Activated gamma-delta T cell (primary cell): ENCODE results near the gene ULBP3.
A peak's percentile ranks its signal among the peaks of the same experiment; 100 is the strongest.

Source experiments
- DNase-seq: peaks from one replicate; lab custom pipeline; 2025; lab: John Stamatoyannopoulos, UW
- total RNA-seq, 2 donors: gene quantifications; one replicate each; lab custom pipeline; 2026; lab: John Stamatoyannopoulos, UW

ULBP3 gene
- total RNA-seq, result 4.0 to 7.0 reads per million in 2 donors

DNA sequence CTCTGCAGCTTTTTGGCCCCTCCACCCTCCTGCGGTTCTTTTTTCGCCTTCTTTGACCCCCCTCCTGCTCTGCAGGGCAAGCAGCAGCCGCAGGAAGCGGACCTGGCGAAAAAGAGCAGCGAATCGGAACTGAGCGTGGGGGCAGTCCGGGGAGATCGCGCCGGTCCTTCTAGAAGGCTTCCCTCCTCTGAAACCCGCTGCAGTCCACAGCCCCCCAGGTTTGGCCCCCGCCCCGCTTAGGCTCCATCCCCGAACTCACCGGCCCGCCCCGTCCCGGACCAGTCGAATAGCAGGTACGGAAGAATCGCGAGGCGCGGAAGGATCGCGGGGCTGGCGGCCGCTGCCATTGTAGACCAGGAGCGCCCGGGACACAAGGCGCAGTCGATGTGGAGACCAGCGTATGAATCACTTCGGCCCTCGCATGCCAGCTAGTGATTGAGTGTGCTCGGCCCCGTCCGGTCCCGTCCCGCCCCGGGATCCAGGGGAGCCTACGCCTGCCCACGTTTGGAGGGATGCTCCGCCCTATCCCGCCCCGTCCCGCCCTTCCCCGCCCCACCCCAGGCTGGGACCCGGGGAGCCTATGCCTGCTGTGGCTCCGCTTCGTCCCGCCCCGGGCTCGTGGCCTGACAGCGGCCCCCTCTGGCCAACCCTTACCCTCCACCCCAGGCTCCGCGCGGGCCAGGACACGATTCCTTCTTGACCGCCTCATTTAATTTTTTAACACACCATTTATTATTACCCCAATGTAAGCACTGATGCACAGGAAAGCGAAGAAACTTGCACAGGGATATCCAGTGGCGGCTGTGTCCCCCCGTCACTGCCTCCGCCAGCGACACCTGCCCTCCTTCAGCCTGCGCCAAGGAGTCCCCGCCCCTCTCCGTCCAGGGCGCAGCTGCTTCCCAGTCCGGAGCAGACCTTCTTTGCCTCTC, at the start of gene ULBP3:
Gene ULBP3, minus strand, starts transcription at position 402 of the 929 bp plus-strand sequence. Its CDS starts 55 bp downstream, at position 347.
- DNase-seq, result peak; percentile 50

DNA sequence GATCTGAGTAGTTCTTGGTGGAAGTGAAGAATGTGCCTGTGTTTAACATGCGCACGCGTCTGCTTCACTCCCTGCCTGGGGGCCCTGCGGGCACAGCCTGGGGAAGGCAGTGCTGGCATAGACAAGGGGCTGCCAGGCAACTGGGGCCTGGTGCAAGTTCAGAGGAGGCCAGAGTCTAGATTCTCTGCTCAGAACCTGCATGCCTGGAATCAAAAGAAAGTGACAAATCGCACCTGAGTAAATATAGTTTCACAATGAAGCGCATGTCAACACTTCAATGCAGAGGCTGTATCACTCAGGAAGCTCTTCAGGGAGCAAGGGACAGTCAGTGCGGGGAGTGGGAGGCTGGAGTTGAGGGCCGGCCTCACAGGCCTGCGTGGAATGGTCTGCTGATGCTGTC, 49.7 kb upstream of the ULBP3 start:
- DNase-seq, result no peak

DNA sequence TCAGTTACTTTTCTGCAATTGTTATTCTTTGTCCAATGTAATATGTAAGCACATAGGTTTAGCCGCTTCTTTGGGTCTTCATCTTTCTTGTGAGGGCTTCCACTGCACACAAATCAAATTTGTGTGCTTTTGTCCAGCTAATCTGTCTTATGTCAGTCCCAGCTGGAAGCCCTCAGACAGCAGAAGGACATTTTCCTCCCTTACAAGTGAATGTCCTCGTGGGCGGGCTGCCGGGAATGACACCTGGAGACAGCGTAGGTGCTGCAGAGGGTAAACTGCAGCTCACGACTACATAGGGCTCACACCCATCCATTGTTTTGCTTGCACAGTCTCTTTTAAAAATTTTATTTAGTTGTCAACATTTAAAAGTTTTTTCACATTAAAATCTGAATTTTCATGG, 49.3 kb upstream of the ULBP3 start:
- no peak for DNase-seq

DNA sequence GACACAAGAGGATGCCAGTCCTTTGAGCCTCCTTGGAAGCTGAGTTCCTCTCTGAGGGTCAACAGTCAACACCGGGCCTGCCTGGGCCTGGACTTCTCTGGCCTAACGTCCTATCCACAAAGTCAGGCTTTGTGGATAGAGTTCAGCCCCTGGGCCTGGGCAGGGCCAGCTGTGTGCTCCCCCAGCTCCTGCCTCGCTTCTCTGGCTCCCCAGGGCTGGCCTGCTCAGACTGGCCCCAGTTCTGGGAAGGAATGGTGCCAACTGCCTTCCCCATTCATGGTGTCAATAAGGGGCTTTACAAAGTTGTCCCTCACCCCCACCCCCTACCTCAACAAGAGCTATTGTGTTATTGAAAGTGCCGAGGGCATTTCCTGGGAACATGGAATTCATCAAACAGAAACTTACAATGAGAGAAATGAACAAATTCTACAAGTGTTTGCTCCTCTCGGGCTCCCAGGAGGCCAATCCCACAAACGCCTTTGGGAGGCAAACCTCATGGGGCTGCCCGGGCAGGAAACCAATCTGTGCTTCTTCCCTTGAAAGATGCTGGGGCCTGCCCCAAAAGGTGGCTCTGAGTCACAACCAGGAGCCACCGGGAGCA, 47.4 kb upstream of the ULBP3 start:
- no peak for DNase-seq

DNA sequence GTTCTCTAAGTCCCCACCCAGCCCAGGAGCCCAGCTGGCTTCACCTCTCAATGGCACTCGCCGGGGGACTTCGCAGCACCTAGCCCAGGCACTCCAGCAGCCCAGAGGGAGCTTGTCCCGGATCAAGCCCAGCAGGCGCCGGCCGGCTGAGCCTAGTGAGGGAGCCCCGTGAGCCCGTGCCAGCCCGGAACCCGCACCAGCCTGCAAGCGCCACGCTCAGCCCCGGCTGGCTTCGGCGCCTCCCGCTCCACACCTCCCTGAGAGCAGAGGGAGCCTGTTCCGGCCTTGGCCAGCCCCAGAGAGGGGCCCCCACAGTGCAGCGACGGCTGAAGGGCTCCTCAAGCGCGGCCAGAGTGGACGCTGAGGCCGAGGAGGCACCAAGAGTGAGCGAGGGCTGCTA, 46.8 kb upstream of the ULBP3 start:
- DNase-seq, result no peak

DNA sequence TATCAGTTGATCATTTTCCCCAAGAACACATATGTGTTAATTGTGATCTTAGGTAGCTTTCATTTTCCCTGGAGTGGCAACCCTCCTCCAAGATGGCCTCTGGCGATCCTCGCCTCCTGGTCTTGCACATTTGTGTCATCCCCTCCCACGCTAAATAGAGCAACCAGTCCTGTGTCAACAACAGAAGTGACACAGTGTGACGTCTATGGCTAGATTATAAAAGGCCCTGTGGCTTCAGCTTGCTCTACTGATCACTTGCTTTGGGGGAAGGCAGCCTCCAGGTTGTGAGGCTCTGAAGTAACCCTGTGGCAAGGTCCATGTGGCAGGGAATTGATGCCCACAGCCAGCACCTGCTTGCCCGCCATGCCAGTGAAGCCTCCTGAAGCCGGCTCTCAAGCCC, 43.3 kb upstream of the ULBP3 start:
- DNase-seq, result no peak

DNA sequence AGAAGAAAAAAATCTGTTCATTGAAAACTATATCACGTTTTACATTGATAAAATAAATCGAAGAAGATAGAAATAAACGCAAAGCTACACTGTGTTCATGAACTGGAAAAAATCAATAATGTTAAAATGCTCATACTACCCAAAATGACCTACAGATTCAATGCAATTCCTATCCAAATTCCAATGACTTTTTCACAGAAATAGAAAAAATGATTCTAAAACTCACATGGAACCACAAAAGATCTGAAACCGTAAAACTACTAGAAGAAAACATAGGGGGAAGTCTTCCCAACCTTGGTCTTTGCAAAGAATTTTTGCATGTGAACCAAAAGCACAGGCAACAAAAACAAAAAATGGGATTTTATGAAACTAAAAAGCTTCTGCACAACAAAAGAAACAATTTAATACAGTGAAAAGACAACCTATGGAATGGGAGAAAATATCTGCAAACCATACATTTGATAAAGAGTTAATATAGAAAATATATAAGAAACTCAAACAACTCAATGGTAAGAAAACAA, 33.9 kb upstream of the ULBP3 start:
- no peak for DNase-seq

DNA sequence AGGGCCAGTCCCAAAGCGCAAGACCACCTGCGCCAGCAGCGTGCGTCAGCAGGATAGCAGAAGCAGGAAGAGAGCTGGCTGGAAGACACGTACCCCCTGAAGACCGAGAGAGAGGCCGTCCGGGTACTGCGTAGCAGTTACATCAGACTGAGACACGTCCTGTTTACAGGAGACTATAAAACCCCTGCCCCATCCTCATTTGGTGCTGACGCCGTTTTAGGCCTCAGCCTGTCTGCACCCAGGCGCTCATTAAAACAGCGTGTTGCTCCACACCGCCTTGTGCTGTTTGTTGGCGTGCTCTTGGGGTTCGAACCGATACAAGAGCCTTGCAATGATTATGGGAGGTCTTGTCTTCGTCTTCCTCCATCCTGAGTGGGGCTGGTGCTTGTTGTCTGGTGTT, 31.8 kb upstream of the ULBP3 start:
- no peak for DNase-seq

DNA sequence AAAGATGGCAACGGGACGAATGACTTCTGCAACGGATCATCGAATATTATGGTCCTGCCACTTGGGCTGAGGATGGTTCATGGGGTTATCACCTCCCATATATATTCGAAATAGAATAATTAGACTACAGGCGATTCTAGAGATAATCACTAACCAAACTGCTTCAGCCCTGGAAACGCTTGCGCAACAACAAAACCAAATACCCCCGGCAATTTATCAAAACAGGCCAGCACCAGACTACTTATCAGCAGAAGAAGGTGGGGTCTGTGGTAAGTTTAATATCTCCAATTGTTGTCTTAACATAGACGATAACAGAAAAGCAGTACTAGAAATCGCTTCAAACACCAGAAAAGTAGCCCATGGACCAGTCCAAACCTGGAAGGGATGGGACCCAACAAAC, 31.0 kb upstream of the ULBP3 start:
- DNase-seq, result no peak

DNA sequence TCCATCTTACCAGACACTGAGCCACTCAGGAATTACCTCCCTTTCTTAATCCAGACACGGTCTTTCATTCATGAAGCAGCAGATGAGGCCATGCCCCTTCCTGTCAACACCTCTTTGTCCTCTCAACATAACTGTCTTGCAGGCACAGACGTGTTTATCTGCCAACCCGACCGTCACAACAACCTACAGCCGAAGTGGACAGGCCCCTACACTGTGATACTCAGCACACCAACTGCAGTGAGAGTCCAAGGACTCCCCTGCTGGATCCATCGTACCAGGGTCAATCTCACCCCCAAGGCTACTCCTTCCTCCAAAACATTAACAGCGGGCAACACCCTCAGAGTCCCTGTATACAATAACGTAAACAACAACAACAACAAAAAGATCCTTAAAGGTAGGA, 30.6 kb upstream of the ULBP3 start:
- DNase-seq, result no peak

DNA sequence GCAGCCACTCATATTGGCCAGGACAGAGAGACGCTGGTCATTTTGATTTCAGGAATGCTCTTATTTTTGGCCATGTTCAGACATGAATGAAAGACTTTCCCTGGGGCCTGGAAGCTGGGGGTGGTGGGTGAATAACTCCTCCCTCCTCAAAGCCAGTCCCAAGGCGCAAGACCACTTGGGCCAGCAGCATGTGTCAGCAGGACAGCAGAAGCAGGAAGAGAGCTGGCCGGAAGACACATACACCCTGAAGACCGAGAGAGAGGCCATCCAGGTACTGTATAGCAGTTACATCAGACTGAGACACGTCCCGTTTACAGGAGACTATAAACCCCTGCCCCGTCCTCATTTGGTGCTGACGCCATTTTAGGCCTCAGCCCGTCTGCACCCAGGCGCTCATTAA, 29.2 kb upstream of the ULBP3 start:
- DNase-seq, result no peak

DNA sequence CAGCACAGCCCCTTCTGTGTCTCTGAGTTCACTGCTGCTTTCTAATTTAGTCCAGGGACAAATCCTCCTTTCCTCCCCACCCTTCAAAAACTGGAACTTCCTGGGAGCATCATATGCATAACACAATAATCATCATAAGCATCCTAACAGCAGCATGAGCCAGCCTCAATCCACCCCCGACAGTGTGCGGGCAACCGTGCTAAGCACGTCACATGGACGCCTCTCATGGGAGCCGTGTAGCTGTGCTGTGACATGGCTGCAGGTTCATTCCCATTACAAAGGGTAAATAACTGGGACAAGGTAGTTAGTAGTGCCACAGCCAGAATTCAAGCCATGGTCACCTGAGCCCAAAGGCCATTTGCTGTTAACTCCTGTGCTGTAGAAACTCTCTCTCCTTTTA, 24.5 kb upstream of the ULBP3 start:
- no peak for DNase-seq

DNA sequence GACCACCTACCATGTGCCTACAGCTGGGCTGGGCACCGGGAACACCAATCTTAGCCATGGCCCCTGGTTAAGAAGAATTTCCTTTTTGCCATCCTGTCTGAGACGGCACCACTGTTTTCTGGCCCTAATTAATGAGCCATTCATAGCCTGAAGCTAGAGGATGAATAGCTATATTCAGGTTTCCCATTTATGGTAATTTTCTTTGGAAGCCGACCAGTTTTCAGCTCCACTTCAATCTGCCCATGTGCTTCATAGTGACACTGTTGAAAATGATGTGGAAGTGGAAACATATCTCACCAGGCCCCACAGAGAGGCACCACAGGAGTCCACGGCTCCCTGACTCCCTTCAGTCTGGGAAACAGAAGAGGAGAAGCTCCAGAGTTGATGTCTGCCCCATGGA, 22.6 kb upstream of the ULBP3 start:
- DNase-seq, result no peak

DNA sequence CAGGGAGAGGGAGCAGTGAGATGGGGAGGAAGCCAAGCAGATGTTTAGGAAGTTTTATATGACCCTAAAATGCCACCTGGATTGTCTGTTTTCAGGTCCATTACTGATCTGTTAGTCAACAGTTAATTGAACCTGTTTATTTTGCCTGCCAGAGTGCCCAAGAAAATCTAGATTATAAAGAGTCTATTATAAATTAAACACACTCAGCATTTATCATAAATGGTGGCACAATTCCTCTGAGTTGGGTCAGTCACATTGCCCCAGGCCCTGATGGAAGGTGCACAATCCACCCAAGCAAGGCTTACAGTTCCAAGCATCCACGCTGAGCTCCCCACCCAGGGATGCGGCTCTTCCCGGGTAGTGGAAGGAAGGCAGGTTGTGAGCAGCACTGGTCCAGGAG, 21.4 kb upstream of the ULBP3 start:
- no peak for DNase-seq

DNA sequence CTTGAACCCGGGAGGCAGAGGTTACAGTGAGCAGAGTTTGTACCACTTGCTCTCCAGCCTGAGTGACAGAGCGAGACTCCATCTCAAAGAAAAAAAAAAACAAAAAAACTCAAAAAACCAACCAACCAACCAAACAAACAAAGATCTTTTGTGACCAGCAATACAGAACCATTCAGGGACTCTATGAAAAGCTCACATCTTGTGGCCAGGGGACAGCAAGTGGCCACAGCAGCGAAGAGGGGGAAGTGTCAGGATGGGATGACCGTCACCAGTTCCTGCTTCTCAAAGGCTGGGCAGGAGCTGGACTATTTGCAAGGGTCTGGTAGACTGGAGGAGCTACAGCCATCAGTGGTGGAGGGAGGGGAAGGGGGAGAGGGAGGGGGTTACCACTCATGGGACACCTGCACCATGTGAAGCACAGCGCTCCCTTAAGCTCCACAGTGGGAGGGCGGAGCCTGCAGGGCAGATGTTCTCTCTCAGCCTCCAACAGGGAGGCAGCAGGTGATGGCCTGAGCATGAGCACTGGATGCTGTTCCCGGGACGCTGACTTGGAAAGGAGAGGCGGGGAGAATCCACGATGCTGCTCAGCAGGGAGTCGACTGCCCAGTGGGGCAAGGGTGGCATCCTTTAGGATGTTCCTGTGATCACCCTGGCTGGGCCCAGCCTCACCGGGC, 19.7 kb upstream of the ULBP3 start:
- no peak for DNase-seq

DNA sequence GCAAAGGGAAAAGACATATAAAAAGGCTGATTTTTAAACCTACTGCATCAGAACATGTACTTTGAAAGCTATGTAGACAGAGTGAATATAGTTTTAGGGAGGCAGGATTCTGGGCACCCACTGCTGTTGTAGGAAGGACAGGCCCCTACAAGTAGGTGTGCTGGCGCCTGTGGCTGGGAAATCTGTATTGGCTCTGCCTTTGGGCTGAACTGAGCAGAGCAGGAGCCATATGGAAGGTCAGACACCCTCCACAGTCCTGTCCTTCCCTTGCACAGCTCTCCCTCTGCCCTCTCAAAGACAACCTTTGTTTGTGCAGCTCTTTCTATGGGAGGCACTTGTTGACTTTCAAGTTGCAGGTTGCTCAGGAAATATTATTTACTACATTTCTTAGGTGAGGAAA, 18.4 kb upstream of the ULBP3 start:
- DNase-seq, result no peak

DNA sequence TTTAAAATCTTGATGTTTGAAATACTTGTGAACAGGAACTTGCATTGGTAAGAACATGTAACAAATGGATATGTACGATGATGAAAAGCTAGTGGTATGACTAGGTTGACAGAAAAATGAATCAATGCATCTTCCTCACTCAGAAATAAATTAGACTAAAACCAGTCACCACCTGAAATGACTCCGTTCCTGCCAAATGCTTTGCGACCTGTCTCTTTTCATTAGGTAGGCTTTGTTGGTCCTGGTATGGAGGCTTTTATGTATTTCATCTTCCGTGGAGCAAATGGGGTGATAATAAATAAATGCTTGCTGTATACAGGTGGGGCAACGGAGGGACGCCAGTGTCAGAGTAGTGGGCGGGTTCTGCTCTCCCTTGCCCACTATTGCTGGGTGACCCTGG, 17.1 kb upstream of the ULBP3 start:
- DNase-seq, result no peak

DNA sequence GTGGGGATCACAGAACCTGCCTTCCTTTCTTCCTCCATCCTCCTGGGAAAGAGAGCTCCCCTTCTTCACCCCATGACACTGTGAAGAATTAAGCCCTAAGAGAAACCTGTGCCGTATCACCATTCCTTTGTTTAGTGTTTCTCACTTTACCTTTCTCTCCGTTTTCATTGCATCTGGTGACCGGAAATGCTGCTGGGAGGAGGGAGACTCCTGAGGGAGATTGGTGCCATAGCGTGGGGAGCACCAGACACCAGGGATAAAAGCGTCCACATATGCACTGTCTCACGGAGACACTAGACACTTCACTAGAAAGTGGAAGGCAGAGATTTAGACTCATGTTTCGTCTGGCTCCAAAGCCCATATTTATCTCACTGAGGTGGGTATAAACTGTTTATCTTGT, 15.5 kb upstream of the ULBP3 start:
- no peak for DNase-seq

DNA sequence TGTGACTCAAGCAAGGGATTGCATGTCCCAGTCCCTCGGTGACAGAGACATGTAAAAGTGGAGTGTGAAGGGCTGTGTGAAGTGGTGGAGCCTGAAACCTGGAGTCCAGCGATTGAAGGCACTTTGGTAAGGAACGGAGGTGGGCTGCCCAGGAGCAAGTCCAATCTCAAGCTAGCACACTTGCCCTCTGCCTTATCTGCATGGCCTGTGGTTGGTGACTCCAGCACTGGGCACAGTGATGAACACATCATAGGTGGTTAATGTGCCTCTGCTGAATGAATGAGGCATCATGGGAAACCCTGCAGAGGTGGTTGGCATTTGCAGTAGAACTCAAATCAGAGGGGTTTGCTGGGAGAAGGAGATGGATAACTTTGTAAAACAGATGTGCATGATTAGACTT, 14.9 kb upstream of the ULBP3 start:
- DNase-seq, result no peak

DNA sequence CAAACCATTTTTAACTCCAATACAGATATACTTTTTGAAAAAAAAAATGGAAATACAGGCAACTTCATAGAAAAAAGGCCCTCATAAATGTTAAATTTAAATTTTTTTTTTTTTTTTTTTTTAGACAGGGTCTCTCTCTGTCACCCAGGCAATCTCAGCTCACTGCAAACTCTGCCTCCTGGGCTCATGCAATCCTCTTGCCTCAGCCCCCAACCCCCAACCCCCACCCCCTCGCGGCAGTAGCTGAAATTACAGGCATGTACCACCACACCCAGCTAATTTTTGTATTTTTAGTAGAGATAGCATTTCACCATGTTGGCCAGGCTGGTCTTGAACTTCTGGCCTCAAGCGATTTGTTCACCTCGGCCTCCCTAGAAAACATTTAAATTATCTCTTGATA, 12.8 kb upstream of the ULBP3 start:
- DNase-seq, result no peak

DNA sequence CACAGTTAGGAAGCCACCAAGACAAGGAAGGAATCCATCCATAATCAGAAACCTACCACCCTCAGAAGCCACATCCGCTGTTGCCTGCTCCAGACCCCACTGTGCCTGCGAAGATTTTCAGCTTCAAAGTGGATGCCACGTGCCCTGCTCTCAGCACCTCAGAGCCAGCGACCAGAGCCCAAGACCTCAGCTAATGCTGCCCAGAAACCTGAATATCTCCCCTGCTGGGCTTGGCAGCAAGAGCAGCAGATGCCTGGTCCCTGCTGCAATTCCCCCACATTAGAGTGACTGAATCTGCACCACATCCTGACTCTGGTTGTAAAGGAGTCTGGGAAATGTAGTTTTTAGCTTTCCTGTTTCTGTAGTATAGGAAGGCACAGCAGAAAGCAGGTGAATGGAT, 10.7 kb upstream of the ULBP3 start:
- no peak for DNase-seq

DNA sequence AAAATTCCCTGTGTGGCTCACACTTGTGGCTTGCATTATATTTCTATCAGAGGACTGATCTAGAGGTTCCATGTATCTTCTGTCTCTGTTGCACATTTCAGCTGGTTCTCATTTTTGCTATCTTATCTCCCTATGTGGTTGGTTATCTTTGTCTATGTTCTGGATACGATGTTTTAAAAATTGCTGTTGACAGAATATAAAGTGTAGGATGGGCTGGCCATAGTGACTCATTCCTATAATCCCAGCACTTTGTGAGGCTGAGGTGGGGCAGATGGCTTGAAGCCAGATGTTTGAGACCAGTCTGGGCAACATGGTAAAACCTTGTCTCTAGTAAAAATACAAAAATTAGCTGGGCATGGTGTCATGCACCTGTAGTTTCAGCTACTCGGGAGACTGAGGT, 9.9 kb upstream of the ULBP3 start:
- DNase-seq, result no peak
